Measurements from ENCODE around the gene SREBF2.
"Not testable (repeated sequence)": the region's sequence is repeated elsewhere in the genome, so short reads cannot be mapped to it uniquely, and the experiment has no call there.

SREBF2 gene

DNA sequence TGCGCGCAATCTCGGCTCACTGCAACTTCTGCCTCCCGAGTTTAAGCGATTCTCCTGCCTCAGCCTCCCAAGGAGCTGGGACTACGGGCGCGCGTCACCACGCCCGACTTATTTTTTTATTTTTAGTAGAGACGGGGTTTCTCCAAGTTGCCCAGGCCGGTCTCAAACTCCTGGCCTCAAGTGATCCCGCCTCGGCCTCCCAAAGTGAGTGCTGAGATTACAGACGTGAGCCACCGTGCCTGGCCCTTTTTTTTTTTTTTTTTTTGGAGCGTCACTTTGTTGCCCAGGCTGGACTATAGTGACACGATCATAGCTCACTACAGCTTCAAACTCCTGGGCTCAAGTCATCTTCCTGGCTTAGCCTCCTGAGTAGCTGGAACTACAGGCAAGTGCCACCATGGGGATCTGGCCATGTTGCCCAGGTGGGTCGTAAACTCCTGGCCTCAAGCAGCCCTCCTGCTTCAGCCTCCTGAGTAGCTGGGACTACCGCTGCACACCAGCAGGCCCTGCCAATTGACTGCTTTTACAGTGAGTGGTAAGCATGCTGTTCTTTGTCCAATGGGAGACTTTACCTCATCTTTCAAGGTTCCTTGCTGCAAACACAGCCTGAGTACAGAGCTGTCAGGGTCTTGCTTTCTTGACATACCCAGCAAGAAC is 114.6 kb downstream of the SREBF2 start:
- ATAC-seq = no peak
- DNase-seq = no peak

- DNase-seq = no peak
- ATAC-seq = no peak
Measured at GRCh38 chr22:41948142-41948541, 115.2 kb downstream of the SREBF2 start.

GRCh38 chr22:41948928-41949296 is 116.0 kb downstream of the SREBF2 start:
- not testable (repeated sequence) for ATAC-seq, DNase-seq

DNA sequence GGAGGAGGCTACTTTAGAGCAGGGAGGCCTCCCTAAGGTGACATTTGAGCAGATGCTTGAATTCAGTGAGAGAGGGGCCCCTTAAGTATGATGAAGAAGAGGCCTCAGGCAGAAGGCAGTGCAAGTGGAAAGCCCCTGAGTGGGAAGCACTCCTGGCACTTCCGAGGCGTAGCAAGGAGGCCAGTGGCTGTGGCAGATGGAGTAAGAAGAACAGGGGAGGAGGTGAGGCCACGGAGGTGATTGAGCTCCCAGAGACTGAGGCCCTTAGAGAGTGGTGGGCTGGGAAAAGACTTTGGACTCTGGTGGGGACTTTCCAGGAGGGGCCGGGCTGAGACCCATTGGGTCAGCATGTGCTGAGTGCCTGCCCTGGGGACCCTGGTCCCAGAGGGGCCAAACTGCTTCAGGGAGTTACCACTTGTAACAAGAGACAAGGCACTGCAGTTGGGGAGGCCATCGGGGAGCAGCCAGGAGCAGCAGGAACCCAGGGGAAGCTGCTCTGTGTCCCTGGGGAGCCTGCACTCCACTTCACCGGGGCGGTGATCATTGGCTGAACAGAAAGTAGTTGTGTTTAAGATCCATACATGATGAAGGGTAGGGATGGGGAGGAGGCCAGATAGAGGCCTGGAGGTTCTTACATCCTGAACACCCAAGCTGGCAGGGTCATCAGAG is 116.5 kb downstream of the SREBF2 start:
- DNase-seq (no peak), ATAC-seq (no peak)

DNA sequence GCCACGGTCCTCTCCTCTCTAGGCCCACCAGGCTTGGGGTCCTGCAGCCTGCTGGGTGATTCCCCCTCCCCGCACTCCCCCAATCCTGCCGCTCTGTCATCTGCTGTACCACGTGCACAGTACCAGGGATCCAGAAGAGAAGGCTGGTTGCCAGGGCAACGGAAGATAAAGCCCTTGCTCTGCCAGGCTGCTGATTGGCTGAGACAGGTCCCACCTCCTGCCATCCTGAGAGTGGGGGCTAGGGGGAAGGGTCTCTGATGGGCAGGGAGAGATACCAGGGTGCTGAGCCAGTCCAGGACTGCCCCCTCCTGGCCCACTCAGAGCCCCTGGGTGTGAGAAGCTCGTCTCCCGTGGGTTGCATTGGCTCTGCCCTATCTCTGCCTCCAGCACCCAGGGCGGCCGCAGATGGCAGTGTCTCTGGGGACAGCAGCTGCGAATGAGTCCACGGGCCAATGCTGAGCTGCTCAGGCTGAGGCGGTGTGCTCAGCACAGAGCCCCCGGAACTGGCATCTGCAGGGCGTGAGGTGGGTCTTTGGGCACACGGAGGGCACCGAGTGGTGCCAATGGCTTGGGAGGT is 119.1 kb downstream of the SREBF2 start, which contains the start of gene SMIM45:
TSS of gene SMIM45 (plus strand) at position 253 of the 577 bp plus-strand sequence.
- DNase-seq (no peak), ATAC-seq (no peak)

DNA sequence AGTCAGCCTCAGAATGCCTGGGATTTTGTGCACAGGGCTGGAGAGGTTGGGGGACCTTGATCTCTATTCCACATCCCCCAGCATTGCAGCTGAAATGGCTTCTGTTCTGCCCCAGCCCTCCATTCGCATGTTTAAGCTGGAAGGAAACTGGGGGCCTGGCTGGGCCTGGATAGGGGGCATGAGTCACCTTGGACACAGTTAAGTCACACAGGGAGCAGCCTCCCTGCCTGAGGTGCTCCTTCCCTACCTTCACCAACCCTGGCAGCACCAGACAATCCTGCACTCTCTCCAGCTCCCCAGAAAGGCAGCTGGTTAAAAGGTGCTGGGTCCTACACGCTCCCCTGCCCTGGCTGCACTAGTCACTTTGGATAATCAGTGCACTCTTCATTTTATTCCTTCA is 119.8 kb downstream of the SREBF2 start:
- DNase-seq = no peak
- ATAC-seq = no peak

Data from stimulated activated naive CD8-positive, alpha-beta T cell treated with anti-CD3 and anti-CD28 coated beads, Interleukin-15, Interleukin-2, amounts not matched to agents 100 U/mL and 50 U/mL, for 24 hours (primary cell).